Ishikawa (cell line): ENCODE data around the gene RAB27B.

ENCODE experiments used
- CEBPB ChIP-seq: IDR thresholded peaks from 2 replicates; pipeline ENCODE4 v1.6.1; 2012
- CREB1 ChIP-seq: IDR thresholded peaks from 2 replicates; pipeline ENCODE4 v1.6.1; 2012; ENCODE audit warnings: low read depth
- EGR1 ChIP-seq: IDR thresholded peaks from 2 replicates; pipeline ENCODE4 v1.6.1; 2012
- EP300 ChIP-seq: IDR thresholded peaks from 2 replicates; pipeline ENCODE4 v1.6.1; 2012; ENCODE audit warnings: borderline replicate concordance
- FOXM1 ChIP-seq: IDR thresholded peaks from 2 replicates; pipeline ENCODE4 v1.6.1; 2012; ENCODE audit warnings: low read depth, borderline replicate concordance
- MAX ChIP-seq: IDR thresholded peaks from 2 replicates; pipeline ENCODE4 v1.6.1; 2012
- NFIC ChIP-seq: IDR thresholded peaks from 2 replicates; pipeline ENCODE4 v1.6.1; 2012
- RAD21 ChIP-seq: IDR thresholded peaks from 2 replicates; pipeline ENCODE4 v1.6.1; 2012; ENCODE audit warnings: low read depth
- REST ChIP-seq: IDR thresholded peaks from 2 replicates; pipeline ENCODE4 v1.6.1; 2012; ENCODE audit warnings: low read depth, mild to moderate bottlenecking
- TAF1 ChIP-seq: IDR thresholded peaks from 2 replicates; pipeline ENCODE4 v1.6.1; 2012; ENCODE audit warnings: low read depth, mild to moderate bottlenecking
- TCF12 ChIP-seq: IDR thresholded peaks from 2 replicates; pipeline ENCODE4 v1.6.1; 2012; ENCODE audit warnings: low read depth
- TEAD4 ChIP-seq: IDR thresholded peaks from 2 replicates; pipeline ENCODE4 v1.6.1; 2012
- USF1 ChIP-seq: IDR thresholded peaks from 2 replicates; pipeline ENCODE4 v1.6.1; 2012
- YY1 ChIP-seq: IDR thresholded peaks from 2 replicates; pipeline ENCODE4 v1.6.1; 2012; ENCODE audit warnings: low read depth
- ZBTB7A ChIP-seq: IDR thresholded peaks from 2 replicates; pipeline ENCODE4 v1.6.1; 2012; ENCODE audit warnings: low read depth

RAB27B gene

GRCh38 chr18:54791657-54792056 is 36.6 kb upstream of the RAB27B start:
- TF ChIP-seq EP300 (no peak), TAF1 (no peak), CEBPB (no peak), NFIC (no peak), YY1 (no peak), TCF12 (no peak), TEAD4 (no peak), EGR1 (no peak), CREB1 (no peak), REST (no peak), ZBTB7A (no peak), USF1 (no peak), MAX (no peak), RAD21 (no peak), FOXM1 (no peak)

- TF ChIP-seq FOXM1 (no peak), TAF1 (no peak), NFIC (no peak), TEAD4 (no peak), TCF12 (no peak)
Measured at GRCh38 chr18:54792079-54792478, 36.2 kb upstream of the RAB27B start.

- no peak for TF ChIP-seq EP300
- no peak for TF ChIP-seq CREB1
- TF ChIP-seq REST = no peak
- no peak for TF ChIP-seq TEAD4
- no peak for TF ChIP-seq RAD21
- no peak for TF ChIP-seq ZBTB7A
- no peak for TF ChIP-seq TAF1
- TF ChIP-seq NFIC = no peak
- TF ChIP-seq EGR1 = no peak
- TF ChIP-seq TCF12 = no peak
- no peak for TF ChIP-seq CEBPB
Measured at GRCh38 chr18:54794823-54795222, 33.5 kb upstream of the RAB27B start.

- no peak for TF ChIP-seq YY1
- no peak for TF ChIP-seq MAX
- TF ChIP-seq REST = no peak
- TF ChIP-seq NFIC = no peak
- no peak for TF ChIP-seq TCF12
- TF ChIP-seq FOXM1 = no peak
- no peak for TF ChIP-seq TEAD4
- no peak for TF ChIP-seq EGR1
- TF ChIP-seq ZBTB7A = no peak
- TF ChIP-seq EP300 = no peak
- TF ChIP-seq CREB1 = no peak
- no peak for TF ChIP-seq CEBPB
- no peak for TF ChIP-seq TAF1
- TF ChIP-seq RAD21 = no peak
- no peak for TF ChIP-seq USF1
Measured at GRCh38 chr18:54798186-54798585, 30.1 kb upstream of the RAB27B start.

- TF ChIP-seq EGR1 = no peak
- TF ChIP-seq CEBPB = no peak
- no peak for TF ChIP-seq EP300
Measured at GRCh38 chr18:54801374-54801773, 26.9 kb upstream of the RAB27B start.
